HCT116 (cell line): ENCODE results near the gene MGAT4A. TPM values are rescaled to one million over a fixed set of nuclear protein-coding genes. Genes with fewer than 3 reads are reported as not detected.

Experiments used
- ATAC-seq: fragments of 200-7000 bp; cut with Tn5 transposase; 2 replicates; pipeline ENCODE4 v1.9.1; 2020; ENCODE audit warnings: mild to moderate bottlenecking, moderate library complexity
- BruUV-seq: library from RNA; stranded (reverse); fragments of 400-500 nt; replicated peaks from 2 replicates; lab custom pipeline; 2021; lab: Mats Ljungman, UMichigan
- CTCF ChIA-PET: fragments of 300-600 bp; sonication (Branson Sonifier 250); formaldehyde crosslinking; loops from one replicate; lab custom pipeline; 2021; ENCODE audit warnings: antibody characterized with exemption; lab: Charles Lee
- POLR2A ChIA-PET: fragments of 300-600, 350-600 bp; sonication (Branson Sonifier 250); formaldehyde crosslinking; loops from one replicate; lab custom pipeline; 2021; ENCODE audit warnings: antibody characterized with exemption; lab: Charles Lee
- RAD21 ChIA-PET, 2 experiments: fragments of 300-600 bp; sonication (Branson Sonifier 250); formaldehyde crosslinking; loops; one replicate each; lab custom pipeline; 2023; ENCODE audit warnings: low total read pairs in 2 of 2; ENCODE audit not compliant: uncharacterized antibody in 2 of 2, unreplicated experiment in 2 of 2, low non-redundant PET in 1 of 2; lab: Charles Lee
- DNase-seq: peaks from one replicate; pipeline ENCODE4 v3.0.0-alpha.2; 2010; ENCODE audit warnings: low read depth, low spot score
- H2AFZ ChIP-seq: fragments of 200-600 bp; shearing (Covaris generic), sonication (generic); 2 replicates; pipeline ENCODE4 v1.6.1; 2017; ENCODE audit warnings: low read depth, mixed run types, mixed read lengths, antibody characterized with exemption, low read length; ENCODE audit not compliant: poor library complexity, severe bottlenecking
- H3K27ac ChIP-seq: 2 replicates; pipeline ENCODE4 v1.5.1; 2012; ENCODE audit warnings: low read depth, low read length
- H3K27me3 ChIP-seq: fragments of 200-600 bp; sonication (generic); 2 replicates; pipeline ENCODE4 v1.6.1; 2016; ENCODE audit warnings: mixed run types, low read length, mixed read lengths; ENCODE audit not compliant: insufficient read depth
- H3K36me3 ChIP-seq, 2 experiments: fragments of 200-500 bp in 1 of 2; fragments of 200-600 bp in 1 of 2; sonication (Bioruptor generic) in 1 of 2; sonication (generic) in 1 of 2; 2 replicates each; pipeline versions ENCODE4 v1.5.1 to v1.6.1; 2014 to 2016; ENCODE audit warnings: low read length in 2 of 2, inconsistent platforms in 1 of 2, mixed read lengths in 1 of 2, mixed run types in 1 of 2; ENCODE audit not compliant: insufficient read depth in 2 of 2, control insufficient read depth in 1 of 2
- H3K4me1 ChIP-seq, 2 experiments: fragments of 200-600 bp in 1 of 2; sonication (generic) in 1 of 2; 2 replicates each; pipeline versions ENCODE4 v1.5.1 to v1.6.1; 2012 to 2017; ENCODE audit warnings: low read length in 2 of 2, inconsistent platforms in 1 of 2, mild to moderate bottlenecking in 1 of 2, mixed read lengths in 1 of 2, mixed run types in 1 of 2, moderate library complexity in 1 of 2; ENCODE audit not compliant: insufficient read depth in 2 of 2, control insufficient read depth in 1 of 2
- H3K4me2 ChIP-seq: fragments of 200-600 bp; sonication (generic); 2 replicates; pipeline ENCODE4 v1.6.1; 2017; ENCODE audit warnings: mixed run types, low read length, mixed read lengths
- H3K4me3 ChIP-seq, 2 experiments: fragments of 200-600 bp in 1 of 2; sonication (generic) in 1 of 2; replicated peaks in 1 of 2; 2 replicates each; pipeline ENCODE4 v1.5.1; 2011 to 2016; ENCODE audit warnings: low read length in 2 of 2, control low read depth in 1 of 2, low read depth in 1 of 2, mild to moderate bottlenecking in 1 of 2, mixed read lengths in 1 of 2, mixed run types in 1 of 2
- H3K79me2 ChIP-seq: fragments of 200-600 bp; sonication (generic); 2 replicates; pipeline ENCODE4 v1.6.1; 2017; ENCODE audit warnings: mild to moderate bottlenecking, mixed run types, low read length, moderate library complexity, mixed read lengths; ENCODE audit not compliant: insufficient read depth
- H3K9ac ChIP-seq: fragments of 200-600 bp; sonication (generic); 2 replicates; pipeline ENCODE4 v1.6.1; 2016; ENCODE audit warnings: low read length, mixed read lengths
- H3K9me2 ChIP-seq: fragments of 200-600 bp; sonication (generic), shearing (Covaris generic); 2 replicates; pipeline ENCODE4 v1.6.1; 2017; ENCODE audit warnings: mixed run types, mild to moderate bottlenecking, moderate library complexity; ENCODE audit not compliant: insufficient read depth
- H3K9me3 ChIP-seq, 2 experiments: fragments of 200-500 bp in 1 of 2; fragments of 200-600 bp in 1 of 2; sonication (Bioruptor generic) in 1 of 2; sonication (generic) in 1 of 2; 2 replicates each; pipeline ENCODE4 v1.6.1; 2014 to 2017; ENCODE audit warnings: low read length in 2 of 2, mixed read lengths in 2 of 2, inconsistent platforms in 1 of 2, low read depth in 1 of 2, mild to moderate bottlenecking in 1 of 2, mixed run types in 1 of 2, moderate library complexity in 1 of 2; ENCODE audit not compliant: control insufficient read depth in 1 of 2, insufficient read depth in 1 of 2
- H4K20me1 ChIP-seq: fragments of 200-600 bp; sonication (generic), shearing (Covaris generic); 2 replicates; pipeline ENCODE4 v1.6.1; 2017; ENCODE audit warnings: mixed run types, mild to moderate bottlenecking, moderate library complexity; ENCODE audit not compliant: insufficient read depth
- POLR2AphosphoS5 ChIP-seq: IDR thresholded peaks from 2 replicates; pipeline ENCODE4 v1.6.1; 2011; ENCODE audit warnings: mild to moderate bottlenecking, low read depth, low read length, moderate library complexity
- SRF ChIP-seq: IDR thresholded peaks from 2 replicates; pipeline ENCODE4 v1.6.1; 2012; ENCODE audit warnings: low read depth
- TCF7L2 ChIP-seq: IDR thresholded peaks from 2 replicates; pipeline ENCODE4 v1.7.0; 2011; ENCODE audit warnings: borderline replicate concordance, inconsistent platforms; ENCODE audit not compliant: insufficient read depth, insufficient read length; ENCODE audit errors: extremely low read depth
- ZBTB33 ChIP-seq: IDR thresholded peaks from 2 replicates; pipeline ENCODE4 v1.6.1; 2011; ENCODE audit warnings: mild to moderate bottlenecking, low read length, moderate library complexity; ENCODE audit not compliant: insufficient replicate concordance; ENCODE audit errors: extremely low read depth
- ZNF274 ChIP-seq: fragments of 200-500 bp; sonication (Bioruptor generic); IDR thresholded peaks from 2 replicates; pipeline ENCODE4 v1.6.1; 2014; ENCODE audit warnings: mild to moderate bottlenecking, low read depth, low read length, inconsistent platforms
- intact Hi-C: fragments of 100-400 bp; cut with micrococcal nuclease; formaldehyde crosslinking; loops from 2 replicates; pipeline ENCODE4 v1.10.0; 2022
- total RNA-seq: library from RNA; stranded (reverse); gene quantifications from one replicate; pipeline ENCODE4 v1.2.1, GENCODE V29; 2021; ENCODE audit not compliant: unreplicated experiment
- TF ChIP-seq, protein P1 (sequence below): IDR thresholded peaks from 2 replicates; pipeline ENCODE4 v1.6.1; 2012; ENCODE audit warnings: low read depth
- TF ChIP-seq, protein P2 (sequence below), 3 experiments: fragments of 200-600 bp in 1 of 3; sonication (generic) in 1 of 3; IDR thresholded peaks in 2 of 3; conservative IDR thresholded peaks in 1 of 3; 2 replicates each; pipeline ENCODE4 v1.5.1; 2012 to 2017; ENCODE audit warnings: low read depth in 2 of 3, low read length in 2 of 3, antibody characterized with exemption in 1 of 3, borderline replicate concordance in 1 of 3, control low read depth in 1 of 3, mild to moderate bottlenecking in 1 of 3, mixed read lengths in 1 of 3, mixed run types in 1 of 3, moderate library complexity in 1 of 3; ENCODE audit not compliant: insufficient read depth in 1 of 3

Gene MGAT4A
- total RNA-seq, 1 experiment from 2014 or later: 10.2 TPM

GRCh38 chr2:98731894-98732349, 990 bp upstream of the MGAT4A start:
- TSS peak; percentile 73 for BruUV-seq
- TF ChIP-seq POLR2AphosphoS5 (no peak), SRF (no peak), ZNF274 (no peak)
- TF ChIP-seq, protein P1, sequence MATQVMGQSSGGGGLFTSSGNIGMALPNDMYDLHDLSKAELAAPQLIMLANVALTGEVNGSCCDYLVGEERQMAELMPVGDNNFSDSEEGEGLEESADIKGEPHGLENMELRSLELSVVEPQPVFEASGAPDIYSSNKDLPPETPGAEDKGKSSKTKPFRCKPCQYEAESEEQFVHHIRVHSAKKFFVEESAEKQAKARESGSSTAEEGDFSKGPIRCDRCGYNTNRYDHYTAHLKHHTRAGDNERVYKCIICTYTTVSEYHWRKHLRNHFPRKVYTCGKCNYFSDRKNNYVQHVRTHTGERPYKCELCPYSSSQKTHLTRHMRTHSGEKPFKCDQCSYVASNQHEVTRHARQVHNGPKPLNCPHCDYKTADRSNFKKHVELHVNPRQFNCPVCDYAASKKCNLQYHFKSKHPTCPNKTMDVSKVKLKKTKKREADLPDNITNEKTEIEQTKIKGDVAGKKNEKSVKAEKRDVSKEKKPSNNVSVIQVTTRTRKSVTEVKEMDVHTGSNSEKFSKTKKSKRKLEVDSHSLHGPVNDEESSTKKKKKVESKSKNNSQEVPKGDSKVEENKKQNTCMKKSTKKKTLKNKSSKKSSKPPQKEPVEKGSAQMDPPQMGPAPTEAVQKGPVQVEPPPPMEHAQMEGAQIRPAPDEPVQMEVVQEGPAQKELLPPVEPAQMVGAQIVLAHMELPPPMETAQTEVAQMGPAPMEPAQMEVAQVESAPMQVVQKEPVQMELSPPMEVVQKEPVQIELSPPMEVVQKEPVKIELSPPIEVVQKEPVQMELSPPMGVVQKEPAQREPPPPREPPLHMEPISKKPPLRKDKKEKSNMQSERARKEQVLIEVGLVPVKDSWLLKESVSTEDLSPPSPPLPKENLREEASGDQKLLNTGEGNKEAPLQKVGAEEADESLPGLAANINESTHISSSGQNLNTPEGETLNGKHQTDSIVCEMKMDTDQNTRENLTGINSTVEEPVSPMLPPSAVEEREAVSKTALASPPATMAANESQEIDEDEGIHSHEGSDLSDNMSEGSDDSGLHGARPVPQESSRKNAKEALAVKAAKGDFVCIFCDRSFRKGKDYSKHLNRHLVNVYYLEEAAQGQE: no peak
- Histone ChIP-seq H3K36me3 (no peaks in the 10 kb centered on the region), H2AFZ (no peak overlapping the region), H3K9me2 (no peaks in the 10 kb centered on the region), H3K27ac (no peak overlapping the region), H3K9ac (peak overlapping the region; percentile 60), H3K9me3 (no peaks in the 10 kb centered on the region), H3K4me2 (peak overlapping the region; percentile 94), H3K79me2 (no peaks in the 10 kb centered on the region), H4K20me1 (no peaks in the 10 kb centered on the region), H3K4me1 (peaks cover 0 to 11% of the 10 kb centered on the region in 2 experiments; a peak in 1 of 4 replicates), H3K27me3 (no peaks in the 10 kb centered on the region), H3K4me3 (peak overlapping the region; percentile 54 to 66)
- ChIA-PET POLR2A (no interaction called here), CTCF (no interaction called here), RAD21 (no interaction called here)
- DNase-seq: no peak
- ATAC-seq: no peak
- intact Hi-C loops: loop anchor here (2.0 kb wide), 1 partner anchor 27 kb away; no protein-coding TSS in a partner anchor

DNA sequence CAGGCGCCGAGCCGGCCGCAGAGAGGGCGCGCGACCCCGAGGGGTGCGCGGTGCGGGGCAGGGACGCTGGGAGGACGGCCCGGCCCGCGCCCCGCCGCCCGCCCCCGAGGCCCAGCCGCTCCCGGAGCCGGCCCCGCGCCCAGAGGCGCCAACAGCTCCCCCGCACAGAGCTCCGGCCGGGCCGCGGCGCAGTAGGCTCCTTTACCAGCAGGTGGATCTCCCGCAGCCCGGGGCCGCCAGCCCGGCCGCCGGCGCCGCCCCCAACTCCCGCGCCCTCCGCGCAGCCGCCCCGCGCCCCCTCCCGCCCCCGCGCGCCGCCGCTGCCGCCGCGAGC, 258 bp downstream of the MGAT4A start:
- peak overlapping the region; percentile 84 for H3K4me2 ChIP-seq
- BruUV-seq: no TSS peak
- RAD21 ChIA-PET: no interaction called here
- H3K9ac ChIP-seq: peak overlapping the region; percentile 37
- intact Hi-C loops: loop anchor here (2.0 kb wide), 1 partner anchor 28 kb away; no protein-coding TSS in a partner anchor
- DNase-seq (no peak), ATAC-seq (peak; percentile 83)
- H3K36me3 ChIP-seq: no peaks in the 10 kb centered on the region
- no peak overlapping the region for H2AFZ ChIP-seq
- H3K4me1 ChIP-seq: peaks cover 0 to 11% of the 10 kb centered on the region in 2 experiments; a peak in 1 of 4 replicates
- H3K79me2 ChIP-seq: no peaks in the 10 kb centered on the region
- H3K9me2 ChIP-seq: no peaks in the 10 kb centered on the region
- POLR2A ChIA-PET: interaction anchor here (1.1 kb wide), 1 partner anchor 12 kb away, joined by 3 read pairs; no protein-coding TSS in a partner anchor
- no peaks in the 10 kb centered on the region for H4K20me1 ChIP-seq
- H3K27ac ChIP-seq: no peak overlapping the region
- no peaks in the 10 kb centered on the region for H3K9me3 ChIP-seq
- peak overlapping the region; percentile 47 to 57 for H3K4me3 ChIP-seq
- H3K27me3 ChIP-seq: no peaks in the 10 kb centered on the region
- CTCF ChIA-PET: interaction anchor here (1.0 to 1.1 kb wide), 2 partner anchors 82 to 336 kb away, joined by 4 read pairs; no protein-coding TSS in a partner anchor
- TF ChIP-seq ZBTB33 (no peak), TCF7L2 (no peak)
- TF ChIP-seq, protein P2, sequence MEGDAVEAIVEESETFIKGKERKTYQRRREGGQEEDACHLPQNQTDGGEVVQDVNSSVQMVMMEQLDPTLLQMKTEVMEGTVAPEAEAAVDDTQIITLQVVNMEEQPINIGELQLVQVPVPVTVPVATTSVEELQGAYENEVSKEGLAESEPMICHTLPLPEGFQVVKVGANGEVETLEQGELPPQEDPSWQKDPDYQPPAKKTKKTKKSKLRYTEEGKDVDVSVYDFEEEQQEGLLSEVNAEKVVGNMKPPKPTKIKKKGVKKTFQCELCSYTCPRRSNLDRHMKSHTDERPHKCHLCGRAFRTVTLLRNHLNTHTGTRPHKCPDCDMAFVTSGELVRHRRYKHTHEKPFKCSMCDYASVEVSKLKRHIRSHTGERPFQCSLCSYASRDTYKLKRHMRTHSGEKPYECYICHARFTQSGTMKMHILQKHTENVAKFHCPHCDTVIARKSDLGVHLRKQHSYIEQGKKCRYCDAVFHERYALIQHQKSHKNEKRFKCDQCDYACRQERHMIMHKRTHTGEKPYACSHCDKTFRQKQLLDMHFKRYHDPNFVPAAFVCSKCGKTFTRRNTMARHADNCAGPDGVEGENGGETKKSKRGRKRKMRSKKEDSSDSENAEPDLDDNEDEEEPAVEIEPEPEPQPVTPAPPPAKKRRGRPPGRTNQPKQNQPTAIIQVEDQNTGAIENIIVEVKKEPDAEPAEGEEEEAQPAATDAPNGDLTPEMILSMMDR (IDR thresholded peaks at IDR 0.05 in 2 of 3, conservative IDR thresholded peaks at IDR 0.05 in 1 of 3; ENCODE audit: borderline replicate concordance in 1 of 3, insufficient read depth in 1 of 3, low read depth in 2 of 3, low read length in 2 of 3): 0 out of 6 replicates have a peak, but pooled peaks of 1 of the 3 experiments have one; percentile 13
